Hepatocyte (in vitro differentiated cells): Measurements from ENCODE around the gene OR56B4. TPM values are rescaled to one million over a fixed set of nuclear protein-coding genes. Genes with fewer than 3 reads are reported as not detected.

Source experiments
- DNase-seq: peaks from one replicate; pipeline ENCODE4 v3.0.0-alpha.2; 2016; ENCODE audit warnings: low spot score
- H2AFZ ChIP-seq: fragments of 200-600 bp; sonication (generic); 2 replicates; pipeline ENCODE4 v1.6.0; 2016; ENCODE audit warnings: antibody characterized with exemption, mild to moderate bottlenecking
- H3K27ac ChIP-seq: fragments of 200-600 bp; sonication (generic); 2 replicates; pipeline ENCODE4 v1.5.1; 2016; ENCODE audit warnings: mild to moderate bottlenecking
- H3K27me3 ChIP-seq: fragments of 200-600 bp; sonication (generic); 2 replicates; pipeline ENCODE4 v1.6.1; 2016
- H3K36me3 ChIP-seq: fragments of 200-600 bp; sonication (generic); replicated peaks from 2 replicates; pipeline ENCODE4 v1.5.1; 2016; ENCODE audit warnings: low read depth; ENCODE audit not compliant: insufficient read depth
- H3K4me1 ChIP-seq: fragments of 200-600 bp; sonication (generic); 2 replicates; pipeline ENCODE4 v1.5.1; 2016; ENCODE audit warnings: mild to moderate bottlenecking, moderate library complexity; ENCODE audit not compliant: insufficient read depth
- H3K4me2 ChIP-seq: fragments of 200-600 bp; sonication (generic); 2 replicates; pipeline ENCODE4 v1.6.0; 2016
- H3K4me3 ChIP-seq: fragments of 200-600 bp; sonication (generic); 2 replicates; pipeline ENCODE4 v1.5.1; 2016; ENCODE audit warnings: mild to moderate bottlenecking
- H3K79me2 ChIP-seq: fragments of 200-600 bp; sonication (generic); 2 replicates; pipeline ENCODE4 v1.6.0; 2017; ENCODE audit warnings: mild to moderate bottlenecking
- H3K9me2 ChIP-seq: fragments of 200-600 bp; sonication (generic); replicated peaks from 2 replicates; pipeline ENCODE4 v1.6.0; 2017; ENCODE audit warnings: mild to moderate bottlenecking; ENCODE audit not compliant: insufficient read depth
- H3K9me3 ChIP-seq: fragments of 200-600 bp; sonication (generic); 2 replicates; pipeline ENCODE4 v1.5.1; 2016; ENCODE audit warnings: low read depth, mild to moderate bottlenecking
- H4K20me1 ChIP-seq: fragments of 200-600 bp; sonication (generic); 2 replicates; pipeline ENCODE4 v1.6.0; 2016; ENCODE audit warnings: mild to moderate bottlenecking; ENCODE audit not compliant: insufficient read depth, poor library complexity, severe bottlenecking
- CTCF ChIP-seq: fragments of 200-600 bp; sonication (generic); IDR thresholded peaks from 2 replicates; pipeline ENCODE4 v1.5.1; 2016; ENCODE audit warnings: antibody characterized with exemption, mild to moderate bottlenecking; ENCODE audit not compliant: poor library complexity
- EZH2 ChIP-seq: fragments of 200-600 bp; sonication (generic); IDR thresholded peaks from 2 replicates; pipeline ENCODE4 v1.6.1; 2016; ENCODE audit warnings: antibody characterized with exemption, mild to moderate bottlenecking, borderline replicate concordance
- EZH2phosphoT487 ChIP-seq: fragments of 200-600 bp; sonication (generic); IDR thresholded peaks from one replicate; pipeline ENCODE4 v1.6.1; 2018; ENCODE audit warnings: antibody characterized with exemption, mild to moderate bottlenecking, low read depth, moderate library complexity; ENCODE audit not compliant: unreplicated experiment, severe bottlenecking
- WGBS: methylation state at CpG from one replicate; pipeline ENCODE4 v1.1.6; 2016; ENCODE audit warnings: low lambda C conversion rate; ENCODE audit errors: missing lambda C conversion rate; 5-methylcytosine and 5-hydroxymethylcytosine counted together
- polyA plus RNA-seq: library from polyadenylated mRNA; unstranded; fragments of >200 nt; fragmentation: Nextera tagmentation; extraction: Ambion mirVana; gene quantifications from 2 replicates; pipeline ENCODE4 v1.2.1, GENCODE V29; 2016
- total RNA-seq: library from RNA; depleted of rRNA; stranded (reverse); fragments of >200 nt; gene quantifications from 2 replicates; pipeline ENCODE4 v1.2.3, GENCODE V29; 2014

The OR56B4 gene
- total and polyA plus RNA-seq, 2 experiments from 2014 or later, result not detected

- H3K4me1 ChIP-seq, result no peaks in the 10 kb centered on the region
- H3K36me3 ChIP-seq, result no peaks in the 10 kb centered on the region
- H3K4me2 ChIP-seq, result no peak overlapping the region
- H3K9me2 ChIP-seq, result no peaks in the 10 kb centered on the region
- H2AFZ ChIP-seq, result no peak overlapping the region
- no peak for DNase-seq
- TF ChIP-seq CTCF (no peak), EZH2phosphoT487 (no peak), EZH2 (no peak)
- no peaks in the 10 kb centered on the region for H3K79me2 ChIP-seq
- H4K20me1 ChIP-seq, result no peaks in the 10 kb centered on the region
- H3K4me3 ChIP-seq, result no peak overlapping the region
- 94% methylated on average over 2 of the region's 2 CpGs for WGBS
- H3K9me3 ChIP-seq, result no peaks in the 10 kb centered on the region
- H3K27me3 ChIP-seq, result no peaks in the 10 kb centered on the region
- H3K27ac ChIP-seq, result no peak overlapping the region
Measured at GRCh38 chr11:6152126-6152525, 44.6 kb downstream of the OR56B4 start.

- Histone ChIP-seq H3K27me3 (no peaks in the 10 kb centered on the region), H3K4me1 (no peaks in the 10 kb centered on the region), H3K9me3 (no peaks in the 10 kb centered on the region), H3K36me3 (no peaks in the 10 kb centered on the region), H3K9me2 (no peaks in the 10 kb centered on the region), H3K27ac (peak overlapping the region; percentile 57), H3K79me2 (no peaks in the 10 kb centered on the region), H3K4me3 (no peak overlapping the region), H2AFZ (no peak overlapping the region), H3K4me2 (no peak overlapping the region), H4K20me1 (no peaks in the 10 kb centered on the region)
- TF ChIP-seq EZH2phosphoT487, result no peak
- no peak for TF ChIP-seq EZH2
- no peak for TF ChIP-seq CTCF
- 70% methylated on average over 7 of the region's 7 CpGs for WGBS
- DNase-seq, result peak; percentile 39
Measured at GRCh38 chr11:6156628-6157359, 49.3 kb downstream of the OR56B4 start.

Other genes with a start within 250 kb of the OR56B4 start
- gene OR52E8, start 250.0 kb upstream of the OR56B4 start, total RNA-seq, result not detected in 2 replicates
- not detected in 2 replicates for gene OR52E8, start 250.0 kb upstream of the OR56B4 start, polyA plus RNA-seq
- not detected in 2 replicates for gene OR52E4, start 227.1 kb upstream of the OR56B4 start, total RNA-seq
- gene OR52E4, start 227.1 kb upstream of the OR56B4 start, polyA plus RNA-seq, result not detected in 2 replicates
- gene OR52E5, start 214.5 kb upstream of the OR56B4 start, total RNA-seq, result not detected in 2 replicates
- gene OR52E5, start 214.5 kb upstream of the OR56B4 start, polyA plus RNA-seq, result not detected in 2 replicates
- gene OR56A3, start 165.4 kb upstream of the OR56B4 start, total RNA-seq, result not detected in 2 replicates
- gene OR56A3, start 165.4 kb upstream of the OR56B4 start, polyA plus RNA-seq, result not detected in 2 replicates
- not detected in 2 replicates for gene OR56A5, start 139.2 kb upstream of the OR56B4 start, total RNA-seq
- gene OR56A5, start 139.2 kb upstream of the OR56B4 start, polyA plus RNA-seq, result not detected in 2 replicates
- gene OR52L1, start 120.7 kb upstream of the OR56B4 start, total RNA-seq, result not detected in 2 replicates
- not detected in 2 replicates for gene OR52L1, start 120.7 kb upstream of the OR56B4 start, polyA plus RNA-seq
- gene OR56A4, start 100.7 kb upstream of the OR56B4 start, total RNA-seq, result not detected in 2 replicates
- not detected in 2 replicates for gene OR56A4, start 100.7 kb upstream of the OR56B4 start, polyA plus RNA-seq
- gene OR56A1, start 76.9 kb upstream of the OR56B4 start, total RNA-seq, result 0.07 and 0.08 TPM in 2 replicates
- not detected in 2 replicates for gene OR56A1, start 76.9 kb upstream of the OR56B4 start, polyA plus RNA-seq
- not detected in 2 replicates for gene OR52B2, start 62.6 kb downstream of the OR56B4 start, total RNA-seq
- not detected in 2 replicates for gene OR52B2, start 62.6 kb downstream of the OR56B4 start, polyA plus RNA-seq
- gene OR52W1, start 91.5 kb downstream of the OR56B4 start, total RNA-seq, result not detected in 2 replicates
- not detected in 2 replicates for gene OR52W1, start 91.5 kb downstream of the OR56B4 start, polyA plus RNA-seq
- gene C11orf42, start 97.9 kb downstream of the OR56B4 start, total RNA-seq, result not detected in 2 replicates
- gene C11orf42, start 97.9 kb downstream of the OR56B4 start, polyA plus RNA-seq, result not detected in 2 replicates
- 27.7 and 30.2 TPM in 2 replicates for gene FHIP1B, start 127.0 kb downstream of the OR56B4 start, total RNA-seq
- gene FHIP1B, start 127.0 kb downstream of the OR56B4 start, polyA plus RNA-seq, result 31.5 and 42.2 TPM in 2 replicates
- gene CNGA4, start 131.4 kb downstream of the OR56B4 start, total RNA-seq, result 0.17 and 0.52 TPM in 2 replicates
- 0.25 and 0.50 TPM in 2 replicates for gene CNGA4, start 131.4 kb downstream of the OR56B4 start, polyA plus RNA-seq
- gene CCKBR, start 152.2 kb downstream of the OR56B4 start, total RNA-seq, result 6.6 and 9.8 TPM in 2 replicates
- gene CCKBR, start 152.2 kb downstream of the OR56B4 start, polyA plus RNA-seq, result 15.4 and 17.7 TPM in 2 replicates
- 70.3 and 93.3 TPM in 2 replicates for gene CAVIN3, start 212.8 kb downstream of the OR56B4 start, total RNA-seq
- gene CAVIN3, start 212.8 kb downstream of the OR56B4 start, polyA plus RNA-seq, result 115 and 128 TPM in 2 replicates